H1 (cell line): ENCODE results near the gene ICAM5. TPM values are rescaled to one million over a fixed set of nuclear protein-coding genes. Genes with fewer than 3 reads are reported as not detected.

Experiments used
- EZH2 ChIP-seq: fragments of 200-600 bp; sonication (generic); IDR thresholded peaks from 2 replicates; pipeline ENCODE4 v1.7.1; 2012; ENCODE audit warnings: low read depth, mild to moderate bottlenecking, moderate library complexity, low read length, inconsistent platforms; ENCODE audit not compliant: severe bottlenecking
- POLR2AphosphoS5 ChIP-seq: IDR thresholded peaks from 2 replicates; pipeline ENCODE4 v1.6.1; 2011; ENCODE audit warnings: low read depth, low read length
- polyA plus RNA-seq, 7 experiments: library from polyadenylated mRNA; depleted of rRNA in 3 of 7; stranded (reverse) in 5 of 7; unstranded in 2 of 7; fragments of >200 nt in 5 of 7; fragments of 200-250 nt in 2 of 7; gene quantifications; 1 replicate in 5 of 7; 2 replicates in 1 of 7; 4 replicates in 1 of 7; pipeline versions ENCODE4 v1.2.1 to v1.2.3, GENCODE V29; 2011 to 2013; ENCODE audit warnings: missing spikeins in 2 of 7, mixed read lengths in 2 of 7
- total RNA-seq: library from RNA; stranded (reverse); fragmentation: NEBNext Ultra II Directional; extraction: Animal tissue kit (Norgen Biotek cat#: 25700); gene quantifications from 2 replicates; pipeline ENCODE4 v1.2.1, GENCODE V29; 2021

The ICAM5 gene
- total and polyA plus RNA-seq, 2 of the 8 experiments (the other 6 are each of a cell fraction or from before 2014, with no cell fraction given): 3.9 to 4.8 TPM

- TF ChIP-seq EZH2 (no peak), POLR2AphosphoS5 (no peak)
These were observed 26.7 kb downstream of the ICAM5 start (continued) for GRCh38 chr19:10316229-10317044.
